Urinary bladder (tissue), 4 donors: ENCODE results near the gene RUNX2. TPM values are rescaled to one million over a fixed set of nuclear protein-coding genes. Genes with fewer than 3 reads are reported as not detected.

Experiments
- DNase-seq: peaks from one replicate; pipeline ENCODE4 v3.0.0-alpha.2; 2015; ENCODE audit errors: extremely low spot score
- H3K27ac ChIP-seq: one replicate; pipeline ENCODE4 v1.5.1; 2013; ENCODE audit warnings: low read depth, mild to moderate bottlenecking, moderate library complexity
- H3K36me3 ChIP-seq: one replicate; pipeline ENCODE4 v1.6.1; 2013; ENCODE audit warnings: mild to moderate bottlenecking, moderate library complexity; ENCODE audit not compliant: insufficient read depth
- H3K4me1 ChIP-seq: one replicate; pipeline ENCODE4 v1.6.1; 2013; ENCODE audit warnings: mild to moderate bottlenecking, moderate library complexity; ENCODE audit not compliant: insufficient read depth
- H3K4me3 ChIP-seq: one replicate; pipeline ENCODE4 v1.5.1; 2013; ENCODE audit warnings: low read depth, low read length
- WGBS: extraction: QIAGEN DNeasy Blood & Tissue Kit; methylation state at CpG from one replicate; pipeline ENCODE4 v1.1.7; 2013; 5-methylcytosine and 5-hydroxymethylcytosine counted together
- polyA plus RNA-seq: library from polyadenylated mRNA; stranded (reverse); fragments of 200-250 nt; gene quantifications from one replicate; pipeline ENCODE4 v1.2.3, GENCODE V29; 2013
- total RNA-seq: library from RNA; depleted of rRNA; stranded (reverse); fragments of >200 nt; gene quantifications from one replicate; pipeline ENCODE4 v1.2.3, GENCODE V29; 2014
- donor health status: healthy with polysubstance abuse.
- donor health status: healthy.

The RUNX2 gene
- total and polyA plus RNA-seq, 2 donors, result 2.4 to 2.6 TPM

- H3K27ac ChIP-seq, result no peak overlapping the region
- H3K36me3 ChIP-seq, result no peaks in the 10 kb centered on the region
- peak; percentile 54 for DNase-seq
- no peak overlapping the region for H3K4me3 ChIP-seq
- WGBS, result 79% methylated on average over 4 of the region's 4 CpGs
- H3K4me1 ChIP-seq, result peaks cover 2% of the 10 kb centered on the region
These were observed 207.8 kb downstream of the RUNX2 start for GRCh38 chr6:45535933-45536332.

DNA sequence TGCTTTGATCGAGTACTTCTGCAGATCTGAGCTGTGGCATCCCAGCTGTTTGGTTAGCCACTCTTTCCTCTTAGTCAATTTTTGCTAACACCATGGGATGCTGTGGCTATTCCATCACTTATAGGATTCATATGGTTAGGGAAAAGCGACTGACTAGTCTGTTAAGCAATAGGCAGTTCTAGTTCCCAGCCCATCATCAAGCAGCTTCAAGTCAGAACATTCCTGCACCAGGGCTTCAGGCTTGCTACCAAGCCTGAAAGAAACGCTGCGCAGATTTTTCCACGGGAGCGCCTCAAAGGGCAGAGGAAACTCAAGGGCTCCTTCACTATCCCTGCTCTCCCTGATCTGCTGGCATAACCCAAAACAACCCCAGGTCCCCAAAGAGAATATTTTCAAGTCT, 209.4 kb downstream of the RUNX2 start:
- 93% methylated on average over 6 of the region's 6 CpGs for WGBS
- DNase-seq, result no peak
- no peak overlapping the region for H3K4me3 ChIP-seq
- no peaks in the 10 kb centered on the region for H3K36me3 ChIP-seq
- no peak overlapping the region for H3K27ac ChIP-seq
- peaks cover 2% of the 10 kb centered on the region for H3K4me1 ChIP-seq

DNA sequence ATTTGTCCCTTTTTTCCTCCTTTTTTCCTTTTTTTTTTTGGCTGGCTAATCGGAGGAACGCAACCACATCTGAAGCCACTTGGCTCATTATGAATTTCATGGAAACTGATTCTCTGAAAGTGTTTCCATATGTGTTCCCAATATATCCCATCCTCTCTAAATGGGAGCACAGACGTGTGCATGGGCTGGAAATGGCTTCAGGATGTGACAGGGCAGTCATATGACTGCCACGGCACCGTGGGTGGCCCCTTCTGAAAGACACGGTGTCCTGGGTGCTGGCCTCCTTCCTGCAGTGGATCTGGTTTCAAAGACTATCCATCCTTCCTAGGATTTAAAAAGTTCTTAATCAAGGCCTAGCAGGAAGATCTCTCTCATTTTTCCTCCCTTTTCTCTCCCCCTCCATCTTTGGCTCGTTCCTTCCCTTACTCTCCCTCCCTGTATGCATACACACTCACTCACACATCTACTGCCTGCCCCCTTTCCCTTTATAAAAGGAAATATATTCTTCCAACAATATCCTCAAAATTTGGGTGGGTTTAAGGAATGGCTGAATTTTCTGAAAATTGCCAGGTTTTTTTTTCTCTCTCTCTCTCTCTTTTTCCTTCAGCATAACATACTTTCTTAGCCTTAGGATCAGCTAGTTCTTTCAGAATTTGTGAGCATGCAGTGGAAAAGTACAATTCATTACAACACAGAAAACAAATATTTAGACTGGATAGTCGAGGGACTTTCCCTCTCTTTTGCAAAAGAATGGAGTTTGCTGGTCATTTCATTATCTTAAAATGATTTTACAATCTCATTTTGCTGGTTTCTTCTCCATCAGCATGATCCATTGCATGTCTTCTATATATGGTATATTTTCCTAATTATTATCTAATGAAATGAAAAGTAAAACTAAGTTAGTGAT, 210.8 kb downstream of the RUNX2 start:
- no peaks in the 10 kb centered on the region for H3K36me3 ChIP-seq
- H3K4me3 ChIP-seq, result no peak overlapping the region
- DNase-seq, result no peak
- H3K27ac ChIP-seq, result no peak overlapping the region
- H3K4me1 ChIP-seq, result peaks cover 2% of the 10 kb centered on the region
- 49% methylated on average over 8 of the region's 8 CpGs for WGBS

DNA sequence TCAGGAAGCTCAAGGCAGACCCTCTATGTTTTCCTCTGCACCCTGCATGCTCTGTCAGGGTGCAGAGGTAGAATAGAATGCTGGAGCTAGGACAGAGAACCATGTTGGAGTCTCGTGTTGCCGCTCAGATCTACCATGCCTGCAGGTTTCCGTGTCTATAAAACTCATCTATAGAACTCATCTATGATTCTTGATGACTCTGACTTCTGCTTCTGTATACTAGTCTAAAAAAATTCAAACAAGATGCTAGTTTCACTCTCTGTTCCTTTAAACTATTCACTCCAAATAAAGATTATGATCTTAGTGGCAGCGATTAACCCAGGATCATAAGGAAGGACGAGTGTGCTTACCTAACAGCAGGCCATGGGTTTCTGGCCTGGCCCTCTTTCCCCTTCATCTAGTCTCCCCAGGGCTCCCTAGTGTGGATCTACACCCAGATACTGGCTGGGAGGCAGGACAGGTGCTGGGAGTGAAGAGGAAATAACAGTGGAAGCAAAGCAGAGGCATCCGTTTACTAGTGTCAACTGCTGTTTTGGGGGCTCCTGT, 212.3 kb downstream of the RUNX2 start:
- Histone ChIP-seq H3K27ac (no peak overlapping the region), H3K4me1 (peaks cover 2% of the 10 kb centered on the region), H3K36me3 (no peaks in the 10 kb centered on the region), H3K4me3 (no peak overlapping the region)
- WGBS, result 71% methylated on average over 6 of the region's 6 CpGs
- no peak for DNase-seq

- Histone ChIP-seq H3K4me1 (peaks cover 2% of the 10 kb centered on the region), H3K4me3 (no peak overlapping the region), H3K36me3 (no peaks in the 10 kb centered on the region), H3K27ac (no peak overlapping the region)
- no peak for DNase-seq
- 80% methylated on average over 3 of the region's 3 CpGs for WGBS
These were observed 213.8 kb downstream of the RUNX2 start for GRCh38 chr6:45541934-45542333.

DNA sequence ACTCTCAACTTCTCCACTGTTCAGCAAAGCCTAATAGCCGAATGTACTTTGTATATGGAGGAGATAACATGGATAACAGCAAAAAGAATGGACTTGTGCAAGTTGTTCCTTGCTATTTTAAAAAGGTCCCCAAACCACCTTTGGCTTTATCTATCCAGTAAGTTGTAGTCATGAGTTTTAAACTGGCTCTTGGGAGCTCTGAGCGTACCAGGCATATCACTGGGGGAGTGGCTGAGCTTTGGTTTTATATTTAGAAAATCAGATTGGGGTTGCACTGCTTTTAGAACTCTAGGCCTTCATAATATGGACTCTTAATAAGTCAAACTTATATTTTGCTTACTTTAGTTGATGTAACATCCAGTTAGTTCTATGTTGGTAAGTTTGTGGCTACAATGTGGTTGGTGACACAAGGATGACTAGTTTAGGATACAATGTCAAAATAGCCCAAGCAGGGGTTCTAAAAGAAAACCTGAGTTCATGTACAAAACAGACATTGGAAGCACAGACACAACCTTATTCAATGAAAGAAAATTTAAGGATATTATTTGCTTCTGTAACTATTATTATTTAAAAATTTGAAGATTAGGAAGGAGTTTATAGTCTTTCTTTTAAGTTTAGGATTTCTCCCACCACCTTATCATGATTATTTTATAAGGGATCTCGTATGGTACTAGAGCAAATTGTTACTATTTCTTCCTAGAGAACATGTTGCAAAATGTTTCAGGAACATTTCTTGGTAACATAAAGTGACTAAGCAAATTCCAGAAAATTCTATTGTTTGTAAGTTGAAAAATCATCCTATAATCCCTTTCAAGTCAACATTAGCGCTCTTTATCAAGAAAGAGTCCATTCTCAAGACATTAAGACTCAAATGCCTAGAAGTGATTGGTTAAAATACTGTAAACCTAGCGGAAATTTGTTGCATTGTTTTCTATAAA, 215.4 kb downstream of the RUNX2 start:
- Histone ChIP-seq H3K4me1 (peaks cover 2% of the 10 kb centered on the region), H3K27ac (no peak overlapping the region), H3K36me3 (no peaks in the 10 kb centered on the region), H3K4me3 (no peak overlapping the region)
- WGBS, result 88% methylated on average over 5 of the region's 5 CpGs
- DNase-seq, result no peak

- Histone ChIP-seq H3K4me1 (no peaks in the 10 kb centered on the region), H3K4me3 (no peak overlapping the region), H3K27ac (no peak overlapping the region), H3K36me3 (no peaks in the 10 kb centered on the region)
- WGBS, result 99% methylated on average over 2 of the region's 2 CpGs
- DNase-seq, result no peak
These were observed 217.3 kb downstream of the RUNX2 start for GRCh38 chr6:45545416-45545815.

DNA sequence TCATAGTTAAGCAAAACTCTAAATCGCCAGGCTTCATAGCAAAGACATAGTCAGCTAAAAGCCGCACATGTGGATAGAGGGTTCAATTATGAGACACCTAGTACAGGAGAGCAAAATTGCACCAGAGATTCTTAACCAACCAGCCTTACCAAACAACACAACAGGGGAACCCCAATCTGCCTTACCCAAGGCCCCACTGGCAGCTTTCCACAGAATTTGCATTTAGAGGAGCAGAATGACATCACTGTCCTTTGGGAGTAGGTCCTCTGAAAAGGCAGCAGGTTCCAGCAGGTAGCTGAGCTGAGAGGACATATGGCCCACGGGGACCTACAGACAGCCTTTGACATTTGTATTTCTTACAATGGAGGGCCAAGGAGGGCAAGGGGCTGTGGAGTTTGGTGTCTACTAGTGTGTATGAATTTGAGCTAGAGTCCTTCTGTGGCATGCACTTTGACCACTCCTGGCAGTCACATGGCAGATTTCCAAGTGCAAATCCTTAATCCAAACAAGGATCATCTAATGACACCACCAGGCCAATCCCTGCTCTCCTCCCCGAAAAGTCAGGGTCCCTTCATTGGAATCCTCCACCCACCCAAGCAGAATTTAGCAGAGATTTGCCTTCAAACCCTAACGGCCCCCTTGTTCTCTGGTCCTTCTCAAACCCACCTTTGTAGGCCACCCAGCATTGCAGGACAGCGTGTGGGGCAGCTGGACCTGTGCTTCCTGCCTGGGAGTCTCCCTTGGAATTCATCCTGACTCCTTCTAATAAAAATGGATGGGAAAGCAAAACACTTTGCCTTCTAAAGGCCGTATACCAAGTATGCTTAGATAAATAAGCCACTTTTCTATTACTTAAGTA, 220.8 kb downstream of the RUNX2 start:
- no peak overlapping the region for H3K4me3 ChIP-seq
- no peak overlapping the region for H3K27ac ChIP-seq
- H3K4me1 ChIP-seq, result no peaks in the 10 kb centered on the region
- DNase-seq, result no peak
- 76% methylated on average over 7 of the region's 7 CpGs for WGBS
- no peaks in the 10 kb centered on the region for H3K36me3 ChIP-seq

DNA sequence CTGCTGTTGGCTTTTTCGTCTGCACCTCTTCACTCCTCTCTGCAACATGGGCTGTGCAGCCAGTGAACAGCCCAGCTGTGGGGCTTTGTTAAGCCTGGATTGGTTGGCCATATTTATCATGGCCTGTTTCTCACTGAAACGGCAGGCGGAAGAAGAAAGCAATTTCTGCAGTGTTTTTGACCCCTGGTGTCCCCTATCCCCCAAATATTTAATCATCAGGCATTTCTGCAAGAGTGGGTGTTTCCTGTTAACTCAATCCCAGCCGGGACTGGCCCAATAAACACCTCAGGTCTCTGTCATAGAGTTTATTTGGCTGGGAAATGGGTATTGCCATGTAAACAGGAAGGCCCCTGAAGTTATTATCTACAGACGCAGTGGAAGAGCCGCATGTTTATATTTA, 224.4 kb downstream of the RUNX2 start:
- DNase-seq, result no peak
- no peaks in the 10 kb centered on the region for H3K4me1 ChIP-seq
- no peaks in the 10 kb centered on the region for H3K36me3 ChIP-seq
- no peak overlapping the region for H3K27ac ChIP-seq
- no peak overlapping the region for H3K4me3 ChIP-seq
- WGBS, result 67% methylated on average over 6 of the region's 6 CpGs

DNA sequence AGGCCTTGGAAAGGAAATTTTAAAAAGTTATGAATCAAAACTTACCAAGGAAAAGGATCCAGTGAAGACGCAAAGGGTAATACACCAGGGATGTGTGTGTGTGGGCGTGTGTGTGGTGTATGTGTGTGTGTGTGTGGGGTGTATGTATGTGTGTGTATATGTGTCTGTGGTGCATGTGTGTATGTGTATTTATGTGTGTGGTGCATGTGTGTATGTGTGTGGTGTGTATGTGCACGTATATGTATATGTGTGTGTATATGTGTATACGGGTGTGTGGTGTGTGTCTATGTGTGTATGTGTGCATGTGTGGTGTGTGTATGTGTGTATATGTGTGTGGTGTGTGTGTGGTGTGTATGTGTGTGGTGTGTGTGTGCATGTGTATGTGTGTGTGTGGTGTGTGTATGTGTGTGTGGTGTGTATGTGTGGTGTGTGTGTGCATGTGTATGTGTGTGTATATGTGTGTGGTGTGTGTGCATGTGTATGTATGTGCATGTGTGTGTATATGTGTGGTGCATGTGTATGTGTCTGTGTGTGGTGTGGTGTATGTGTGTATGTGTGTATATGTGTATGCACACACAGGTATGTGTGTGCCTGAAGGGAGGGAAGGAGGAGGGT, 225.7 kb downstream of the RUNX2 start:
- H3K27ac ChIP-seq, result no peak overlapping the region
- H3K4me1 ChIP-seq, result no peaks in the 10 kb centered on the region
- H3K4me3 ChIP-seq, result no peak overlapping the region
- H3K36me3 ChIP-seq, result no peaks in the 10 kb centered on the region
- no peak for DNase-seq
- 90% methylated on average over 4 of the region's 4 CpGs for WGBS

- WGBS, result 43% methylated on average over 1 of the region's 1 CpG
- Histone ChIP-seq H3K27ac (no peak overlapping the region), H3K36me3 (no peaks in the 10 kb centered on the region), H3K4me1 (no peaks in the 10 kb centered on the region), H3K4me3 (no peak overlapping the region)
- DNase-seq, result no peak
These were observed 226.5 kb downstream of the RUNX2 start for GRCh38 chr6:45554591-45554990.

GRCh38 chr6:45555981-45556771, 228.0 kb downstream of the RUNX2 start:
- no peak for DNase-seq
- no peaks in the 10 kb centered on the region for H3K36me3 ChIP-seq
- H3K4me3 ChIP-seq, result peak overlapping the region; percentile 11
- H3K4me1 ChIP-seq, result no peaks in the 10 kb centered on the region
- WGBS, result 33% methylated on average over 14 of the region's 14 CpGs
- no peak overlapping the region for H3K27ac ChIP-seq
